PC-9 (cell line): Measurements from ENCODE around the gene ZBTB49. TPM values are rescaled to one million over a fixed set of nuclear protein-coding genes. Genes with fewer than 3 reads are reported as not detected.

Source experiments
- BruUV-seq: library from RNA; stranded (reverse); fragments of 400-500 nt; replicated peaks from 2 replicates; lab custom pipeline; 2021; lab: Mats Ljungman, UMichigan
- CTCF ChIA-PET: fragments of 300-600 bp; sonication (Branson Sonifier 250); formaldehyde crosslinking; loops from one replicate; lab custom pipeline; 2022; ENCODE audit warnings: antibody characterized with exemption; lab: Charles Lee
- POLR2A ChIA-PET: fragments of 300-600 bp; sonication (Branson Sonifier 250); formaldehyde crosslinking; loops from one replicate; lab custom pipeline; 2022; ENCODE audit warnings: antibody characterized with exemption; ENCODE audit not compliant: unreplicated experiment; lab: Charles Lee
- DNase-seq, 2 experiments: peaks; one replicate each; pipeline versions ENCODE4 v3.0.0 to v3.0.0-alpha.2; 2015 to 2022; ENCODE audit warnings: mixed read lengths in 1 of 2
- H2AFZ ChIP-seq: fragments of 200-600 bp; sonication (generic); 2 replicates; pipeline ENCODE4 v1.8.1; 2017; ENCODE audit warnings: antibody characterized with exemption
- H3F3A ChIP-seq: fragments of 200-600 bp; sonication (generic); 2 replicates; pipeline ENCODE4 v1.8.1; 2017; ENCODE audit warnings: antibody characterized with exemption, mild to moderate bottlenecking, low read depth; ENCODE audit not compliant: insufficient read depth
- H3K27ac ChIP-seq: fragments of 200-600 bp; sonication (generic); 2 replicates; pipeline ENCODE4 v1.6.1; 2016; ENCODE audit warnings: mixed run types
- H3K27me3 ChIP-seq: fragments of 200-600 bp; sonication (generic); 2 replicates; pipeline ENCODE4 v1.6.1; 2016; ENCODE audit warnings: low read depth, mixed run types; ENCODE audit not compliant: insufficient read depth
- H3K36me3 ChIP-seq: fragments of 200-600 bp; sonication (generic); 2 replicates; pipeline ENCODE4 v1.6.1; 2016; ENCODE audit warnings: low read depth, mixed run types
- H3K4me1 ChIP-seq: fragments of 200-600 bp; sonication (generic); replicated peaks from 2 replicates; pipeline ENCODE4 v1.6.1; 2016; ENCODE audit warnings: mixed run types; ENCODE audit not compliant: insufficient read depth
- H3K4me2 ChIP-seq: fragments of 200-600 bp; sonication (generic); 2 replicates; pipeline ENCODE4 v1.6.1; 2017; ENCODE audit warnings: mixed run types
- H3K4me3 ChIP-seq: fragments of 200-600 bp; sonication (generic); 2 replicates; pipeline ENCODE4 v1.6.1; 2016; ENCODE audit warnings: mixed run types
- H3K79me2 ChIP-seq: fragments of 200-600 bp; sonication (generic); 2 replicates; pipeline ENCODE4 v1.6.1; 2017; ENCODE audit warnings: low read depth, mixed run types
- H3K9me2 ChIP-seq: fragments of 200-600 bp; sonication (generic); 2 replicates; pipeline ENCODE4 v1.8.1; 2017; ENCODE audit warnings: mild to moderate bottlenecking; ENCODE audit not compliant: insufficient read depth
- H3K9me3 ChIP-seq: fragments of 200-600 bp; sonication (generic); 2 replicates; pipeline ENCODE4 v1.8.1; 2016; ENCODE audit warnings: low read depth; ENCODE audit not compliant: insufficient read depth
- H4K20me1 ChIP-seq: fragments of 200-600 bp; sonication (generic); 2 replicates; pipeline ENCODE4 v1.8.1; 2017; ENCODE audit not compliant: insufficient read depth
- CTCF ChIP-seq: fragments of 200-600 bp; sonication (generic); conservative IDR thresholded peaks from 2 replicates; pipeline ENCODE4 v1.6.1; 2017; ENCODE audit warnings: mixed run types, antibody characterized with exemption, mild to moderate bottlenecking, moderate library complexity
- EZH2 ChIP-seq: fragments of 200-600 bp; sonication (generic); IDR thresholded peaks from 2 replicates; pipeline ENCODE4 v1.8.0; 2017; ENCODE audit warnings: antibody characterized with exemption, low read depth
- intact Hi-C: fragments of 100-400 bp; cut with micrococcal nuclease; formaldehyde crosslinking; loops from one replicate; pipeline ENCODE4 v1.10.0; 2022; ENCODE audit not compliant: unreplicated experiment
- total RNA-seq: library from RNA; stranded (reverse); gene quantifications from 2 replicates; pipeline ENCODE4 v1.2.3, GENCODE V29; 2021

Gene ZBTB49
- total RNA-seq, 1 experiment from 2014 or later: 5.3 TPM

DNA sequence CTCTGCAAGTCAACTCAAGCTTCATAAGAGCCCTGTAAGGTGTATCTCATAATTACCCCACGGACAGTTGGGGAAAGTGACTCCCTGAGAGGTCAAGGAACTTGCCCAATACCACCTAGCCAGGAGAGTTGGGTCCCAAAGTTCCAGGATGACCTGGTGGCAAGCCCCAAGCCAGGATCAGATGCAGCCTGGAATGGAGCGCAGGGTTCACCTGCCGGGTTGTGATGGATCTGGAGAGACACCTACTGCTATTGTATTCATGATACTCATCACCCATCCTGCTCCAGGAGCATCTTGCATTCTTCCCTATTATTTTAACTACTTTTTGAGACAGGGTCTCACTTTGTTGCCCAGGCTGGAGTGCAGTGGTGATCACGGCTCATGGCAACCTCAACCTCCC lies 36.1 kb downstream of the ZBTB49 start:
- Histone ChIP-seq H3K27ac (no peak overlapping the region), H4K20me1 (no peaks in the 10 kb centered on the region), H3K36me3 (no peaks in the 10 kb centered on the region), H3K4me2 (no peak overlapping the region), H3K9me3 (no peaks in the 10 kb centered on the region), H3K9me2 (no peaks in the 10 kb centered on the region), H3K79me2 (no peaks in the 10 kb centered on the region), H3K4me3 (no peak overlapping the region), H2AFZ (no peak overlapping the region), H3K27me3 (no peaks in the 10 kb centered on the region), H3K4me1 (no peaks in the 10 kb centered on the region), H3F3A (no peaks in the 10 kb centered on the region)
- POLR2A ChIA-PET: no interaction called here
- CTCF ChIA-PET: no interaction called here
- intact Hi-C loops: no loop called here
- DNase-seq: no peak
- no TSS peak for BruUV-seq
- TF ChIP-seq CTCF (no peak), EZH2 (no peak)

GRCh38 chr4:4327652-4328121 lies 37.6 kb downstream of the ZBTB49 start:
- POLR2A ChIA-PET: no interaction called here
- H3K4me2 ChIP-seq: no peak overlapping the region
- no peak for DNase-seq

DNA sequence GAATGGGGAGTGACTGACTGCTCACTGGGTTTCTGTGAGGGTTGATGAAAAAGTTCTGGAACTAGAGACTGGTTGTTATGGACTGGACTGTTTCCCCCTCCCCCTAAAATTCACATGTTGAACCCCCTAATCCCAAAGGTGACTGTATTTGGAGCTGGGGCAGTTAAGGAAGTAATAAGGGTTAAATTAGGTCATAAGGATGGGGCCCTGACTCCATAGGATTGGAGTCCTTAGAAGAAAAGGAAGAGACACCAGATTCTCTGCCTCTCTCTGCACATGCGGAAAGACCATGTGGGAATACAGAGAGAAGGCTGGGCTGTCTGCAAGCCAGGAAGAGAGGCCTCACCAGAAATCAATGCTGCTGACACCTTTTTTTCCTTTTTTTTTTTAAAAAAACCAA lies 38.2 kb downstream of the ZBTB49 start:
- Histone ChIP-seq H2AFZ (no peak overlapping the region), H3K79me2 (no peaks in the 10 kb centered on the region), H3K4me1 (no peaks in the 10 kb centered on the region), H3K36me3 (no peaks in the 10 kb centered on the region), H3K9me2 (no peaks in the 10 kb centered on the region), H3K27me3 (0 out of 2 replicates have a peak, but pooled peaks cover under 1% of the 10 kb centered on the region), H3K4me3 (no peak overlapping the region), H3K4me2 (no peak overlapping the region), H3K27ac (no peak overlapping the region), H3K9me3 (no peaks in the 10 kb centered on the region), H3F3A (no peaks in the 10 kb centered on the region), H4K20me1 (no peaks in the 10 kb centered on the region)
- intact Hi-C loops: no loop called here
- POLR2A ChIA-PET: no interaction called here
- no peak for TF ChIP-seq EZH2
- no peak for TF ChIP-seq CTCF
- no TSS peak for BruUV-seq
- CTCF ChIA-PET: no interaction called here
- DNase-seq: no peak

More at GRCh38 chr4:4327652-4328121, 37.6 kb downstream of the ZBTB49 start:
- CTCF ChIA-PET: no interaction called here
- Histone ChIP-seq H3K4me3 (no peak overlapping the region), H3K9me3 (no peaks in the 10 kb centered on the region), H3K27me3 (no peaks in the 10 kb centered on the region), H3K36me3 (no peaks in the 10 kb centered on the region), H3K79me2 (no peaks in the 10 kb centered on the region), H3F3A (no peaks in the 10 kb centered on the region), H3K27ac (no peak overlapping the region), H4K20me1 (no peaks in the 10 kb centered on the region), H2AFZ (no peak overlapping the region), H3K4me1 (no peaks in the 10 kb centered on the region), H3K9me2 (no peaks in the 10 kb centered on the region)
- no TSS peak for BruUV-seq
- TF ChIP-seq CTCF (no peak; the same call in 1 of the 2 replicates), EZH2 (no peak)
- intact Hi-C loops: no loop called here
